Ovary (tissue), 3 donors: ENCODE measurements around the gene ICE2.

ENCODE experiments used
- CTCF ChIP-seq, 3 donors: fragments of 450-650 bp in 2 of 3; fragments of 200-600 bp in 1 of 3; IDR thresholded peaks; one replicate each; pipeline versions ENCODE4 v1.5.1 to v1.8.0; 2016 to 2022; ENCODE audit warnings: antibody characterized with exemption in 3 of 3, mild to moderate bottlenecking in 1 of 3
- POLR2A ChIP-seq: fragments of 450-650 bp; IDR thresholded peaks from one replicate; pipeline ENCODE4 v1.6.1; 2017; ENCODE audit warnings: antibody characterized with exemption, mild to moderate bottlenecking, moderate library complexity
- donor health status: DM: no; HTN: no; CAD: no.

DNA sequence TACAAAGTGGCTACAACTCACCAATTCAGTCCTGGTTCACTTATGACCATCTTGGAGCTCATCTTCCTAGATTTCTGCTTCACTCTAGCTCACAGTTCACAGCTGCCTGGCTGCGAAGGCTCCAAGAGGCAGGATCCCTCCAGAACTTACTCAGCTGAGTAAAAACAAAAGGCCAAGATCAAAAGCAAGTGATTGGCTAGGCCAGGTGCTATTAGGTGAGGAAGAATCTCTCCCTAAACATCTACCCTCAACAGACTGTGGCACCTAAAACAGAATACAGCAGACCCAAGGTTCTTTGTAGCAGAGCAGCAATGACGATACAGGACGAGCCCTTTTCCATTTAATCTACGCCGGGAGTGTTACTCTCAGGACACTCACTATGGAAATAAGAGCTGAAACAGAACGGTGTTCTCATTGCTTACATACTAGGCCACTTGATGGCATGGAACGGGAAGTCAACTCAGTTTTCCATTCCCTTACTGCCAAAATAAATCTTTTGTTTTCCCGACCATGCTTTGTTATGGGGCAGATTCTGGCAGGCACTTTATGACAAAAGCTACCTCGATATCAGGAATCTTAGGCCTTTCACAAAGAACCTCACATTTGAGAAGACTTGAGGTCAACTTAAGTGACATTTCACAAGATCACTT lies 901 bp downstream of the ICE2 start:
- no peak for TF ChIP-seq POLR2A
- no peak for TF ChIP-seq CTCF (IDR thresholded peaks at IDR 0.05)
